WTC11 (cell line): ENCODE results near the gene PKNOX1.
"Not testable (repeated sequence)": the region's sequence is repeated elsewhere in the genome, so short reads cannot be mapped to it uniquely, and the experiment has no call there.

Experiments used
- CREB1 ChIP-seq: sonication (generic); formaldehyde crosslinking; IDR thresholded peaks from 2 replicates; pipeline ENCODE4 v1.8.0; 2023; ENCODE audit warnings: mild to moderate bottlenecking, missing genetic modification reagents
- FOXP1 ChIP-seq: sonication (generic); formaldehyde crosslinking; IDR thresholded peaks from 2 replicates; pipeline ENCODE4 v1.8.0; 2022; ENCODE audit warnings: missing genetic modification reagents, mild to moderate bottlenecking, moderate library complexity, borderline replicate concordance
- PRRX2 ChIP-seq: fragments of 250-450 bp; sonication (Bioruptor Pico); IDR thresholded peaks from 2 replicates; pipeline ENCODE4 v1.8.0; 2021; ENCODE audit warnings: mild to moderate bottlenecking
- ZNF121 ChIP-seq: sonication (generic); formaldehyde crosslinking; IDR thresholded peaks from 2 replicates; pipeline ENCODE4 v1.8.0; 2023; ENCODE audit warnings: missing genetic modification reagents
- TF ChIP-seq, protein P1 (sequence below): fragments of 200-600 bp; IDR thresholded peaks from 2 replicates; pipeline ENCODE4 v1.8.0; 2022; ENCODE audit warnings: antibody characterized with exemption

DNA sequence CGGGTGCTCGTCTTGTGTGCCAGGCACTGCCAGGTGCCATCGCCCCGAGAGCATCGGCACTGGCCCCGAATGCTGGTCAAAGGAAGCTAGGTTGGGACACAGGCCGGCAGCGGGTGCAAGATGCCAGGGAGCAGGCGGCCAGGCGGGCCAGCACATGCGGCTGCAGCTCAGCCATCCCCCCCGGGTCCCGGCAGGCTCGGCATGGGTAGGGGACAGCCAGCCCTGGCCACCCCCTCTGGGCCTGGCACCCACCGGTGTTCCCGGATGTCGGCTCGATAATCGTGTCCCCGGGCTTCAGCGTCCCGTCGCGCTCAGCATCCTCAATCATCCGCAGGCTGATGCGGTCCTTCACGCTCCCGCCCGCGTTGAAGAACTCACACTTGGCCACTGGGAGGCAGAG is 91.6 kb downstream of the PKNOX1 start:
- TF ChIP-seq, protein P1, sequence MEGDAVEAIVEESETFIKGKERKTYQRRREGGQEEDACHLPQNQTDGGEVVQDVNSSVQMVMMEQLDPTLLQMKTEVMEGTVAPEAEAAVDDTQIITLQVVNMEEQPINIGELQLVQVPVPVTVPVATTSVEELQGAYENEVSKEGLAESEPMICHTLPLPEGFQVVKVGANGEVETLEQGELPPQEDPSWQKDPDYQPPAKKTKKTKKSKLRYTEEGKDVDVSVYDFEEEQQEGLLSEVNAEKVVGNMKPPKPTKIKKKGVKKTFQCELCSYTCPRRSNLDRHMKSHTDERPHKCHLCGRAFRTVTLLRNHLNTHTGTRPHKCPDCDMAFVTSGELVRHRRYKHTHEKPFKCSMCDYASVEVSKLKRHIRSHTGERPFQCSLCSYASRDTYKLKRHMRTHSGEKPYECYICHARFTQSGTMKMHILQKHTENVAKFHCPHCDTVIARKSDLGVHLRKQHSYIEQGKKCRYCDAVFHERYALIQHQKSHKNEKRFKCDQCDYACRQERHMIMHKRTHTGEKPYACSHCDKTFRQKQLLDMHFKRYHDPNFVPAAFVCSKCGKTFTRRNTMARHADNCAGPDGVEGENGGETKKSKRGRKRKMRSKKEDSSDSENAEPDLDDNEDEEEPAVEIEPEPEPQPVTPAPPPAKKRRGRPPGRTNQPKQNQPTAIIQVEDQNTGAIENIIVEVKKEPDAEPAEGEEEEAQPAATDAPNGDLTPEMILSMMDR = not testable (repeated sequence)
- TF ChIP-seq FOXP1 (CRISPR knock-in tag); CREB1 (CRISPR knock-in tag); PRRX2 (CRISPR knock-in tag); ZNF121: not testable (repeated sequence)
